GM18868 (cell line): ENCODE data around the gene TXLNA.

Experiments used
- ATAC-seq: cut with Tn5 transposase; IDR thresholded peaks from one replicate; pipeline ENCODE4 v1.9.1; 2021; ENCODE audit warnings: mild to moderate bottlenecking, moderate library complexity; ENCODE audit not compliant: unreplicated experiment

Gene TXLNA

DNA sequence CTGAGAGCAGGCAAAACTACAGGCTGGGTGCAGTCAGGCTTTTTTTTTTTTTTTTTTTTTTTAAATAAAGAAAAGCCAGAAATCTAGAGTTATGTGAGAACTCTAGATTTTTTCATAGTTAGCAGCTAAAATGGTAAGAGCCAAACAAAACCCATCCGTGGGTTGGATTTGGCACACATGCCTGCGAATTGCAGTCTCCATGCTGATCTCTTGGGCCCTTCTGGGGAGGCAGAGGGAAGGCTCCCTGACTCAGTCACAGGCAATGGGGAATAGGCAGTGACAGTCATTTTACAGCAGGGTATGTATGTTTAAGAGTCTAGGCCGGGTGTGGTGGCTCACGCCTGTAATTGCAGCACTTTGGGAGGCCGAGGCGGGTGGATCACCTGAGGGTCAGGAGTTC is 2.6 kb downstream of the TXLNA start:
- ATAC-seq, result no peak

DNA sequence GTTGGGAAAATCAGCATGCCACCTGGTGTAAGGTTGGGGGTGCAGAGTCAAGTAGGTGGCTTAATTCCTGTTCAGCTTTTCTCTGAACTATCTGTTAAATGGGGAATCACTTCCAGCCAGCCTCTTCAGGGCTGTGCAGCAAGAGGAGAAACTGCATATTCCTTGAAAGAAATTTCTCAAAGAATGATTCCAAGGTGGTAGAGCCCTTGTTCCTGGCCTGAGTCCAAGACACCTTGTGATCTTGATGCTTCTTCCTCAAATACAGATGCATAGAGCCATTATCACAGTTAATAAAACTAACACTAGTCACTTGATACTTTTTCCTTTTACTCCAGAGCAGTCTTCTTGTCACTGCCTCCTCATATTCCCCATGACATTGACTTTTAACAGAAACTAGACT is 5.2 kb downstream of the TXLNA start:
- ATAC-seq, result no peak

DNA sequence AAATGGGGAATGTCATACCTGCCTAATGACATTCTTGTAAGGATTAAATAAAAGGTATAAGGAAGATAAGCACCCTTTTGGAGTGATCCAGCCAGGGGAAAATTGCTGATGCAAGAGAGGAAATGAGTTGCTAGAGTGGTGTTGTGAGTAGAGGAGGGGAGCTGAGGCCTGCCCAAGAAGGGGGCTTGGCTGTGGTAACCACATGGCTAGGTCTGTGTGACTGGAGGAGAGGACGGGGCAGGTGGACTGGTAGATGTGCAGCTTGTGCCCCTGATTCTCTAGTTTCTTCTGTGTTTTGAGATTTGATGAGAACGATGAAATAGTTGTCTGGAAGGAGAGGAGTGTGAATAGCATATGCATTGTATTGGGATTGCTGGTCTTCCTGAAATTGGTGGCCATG is 6.6 kb downstream of the TXLNA start:
- no peak for ATAC-seq

DNA sequence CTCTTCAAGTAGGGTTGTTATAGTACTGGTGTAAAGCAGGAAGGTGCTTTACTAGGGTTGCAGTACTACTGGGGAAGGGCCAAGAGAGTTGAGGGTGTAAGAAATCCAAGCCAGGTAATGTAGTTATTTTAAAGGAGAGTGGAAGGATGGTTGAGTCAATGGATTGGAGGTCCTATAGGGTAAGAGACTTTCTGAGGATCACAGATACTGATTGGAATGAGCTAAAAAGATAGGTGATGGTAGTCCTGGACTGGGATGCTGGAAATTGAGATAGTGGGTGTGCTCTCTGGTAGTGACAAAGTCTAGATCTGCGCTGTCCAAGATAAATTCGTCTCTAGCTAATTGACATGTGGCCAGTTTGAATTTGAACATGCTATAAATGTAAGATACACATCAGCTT is 7.0 kb downstream of the TXLNA start:
- ATAC-seq, result no peak

DNA sequence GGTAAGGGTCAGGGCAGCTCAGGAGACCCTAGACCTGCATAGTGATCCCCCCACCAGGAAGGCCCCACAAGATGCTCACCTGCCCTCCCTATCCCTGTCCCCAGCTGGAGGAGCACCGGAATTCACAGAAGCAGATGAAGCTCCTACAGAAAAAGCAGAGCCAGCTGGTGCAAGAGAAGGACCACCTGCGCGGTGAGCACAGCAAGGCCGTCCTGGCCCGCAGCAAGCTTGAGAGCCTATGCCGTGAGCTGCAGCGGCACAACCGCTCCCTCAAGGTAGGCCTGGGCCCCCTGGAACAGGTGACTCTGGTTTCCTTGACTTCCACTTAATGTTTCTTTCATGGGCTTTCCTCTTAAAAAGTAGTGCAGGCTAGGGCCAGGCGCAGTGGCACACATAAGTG is 8.4 kb downstream of the TXLNA start:
- no peak for ATAC-seq

DNA sequence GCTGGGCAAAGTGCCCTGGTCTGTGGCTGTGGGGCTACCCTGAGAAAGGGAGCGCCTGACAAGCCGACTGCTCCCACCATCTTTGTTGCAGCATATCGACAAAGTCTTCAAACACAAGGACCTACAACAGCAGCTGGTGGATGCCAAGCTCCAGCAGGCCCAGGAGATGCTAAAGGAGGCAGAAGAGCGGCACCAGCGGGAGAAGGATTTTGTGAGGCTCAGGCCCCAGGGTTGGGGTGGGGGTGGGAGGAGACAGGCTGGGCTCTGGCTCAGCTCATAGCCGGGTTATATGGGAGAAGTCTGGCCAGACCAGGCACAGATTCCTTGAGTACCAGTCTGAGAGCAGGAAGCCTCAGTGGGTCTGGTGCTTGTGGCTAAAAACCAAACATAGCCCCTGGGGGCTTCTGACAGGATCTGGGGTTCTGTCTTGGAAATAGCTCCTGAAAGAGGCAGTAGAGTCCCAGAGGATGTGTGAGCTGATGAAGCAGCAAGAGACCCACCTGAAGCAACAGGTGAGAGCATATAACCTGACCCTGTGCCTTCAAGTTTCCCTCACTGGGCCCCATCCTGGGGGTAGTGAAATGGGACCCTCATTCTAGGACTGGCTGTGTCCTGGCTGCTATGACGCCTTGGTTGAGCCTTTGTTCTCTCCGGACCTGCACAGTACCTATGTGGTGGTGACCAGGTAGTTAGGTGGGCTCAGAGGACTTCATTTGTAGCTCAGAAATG is 12.9 kb downstream of the TXLNA start:
- ATAC-seq, result no peak

DNA sequence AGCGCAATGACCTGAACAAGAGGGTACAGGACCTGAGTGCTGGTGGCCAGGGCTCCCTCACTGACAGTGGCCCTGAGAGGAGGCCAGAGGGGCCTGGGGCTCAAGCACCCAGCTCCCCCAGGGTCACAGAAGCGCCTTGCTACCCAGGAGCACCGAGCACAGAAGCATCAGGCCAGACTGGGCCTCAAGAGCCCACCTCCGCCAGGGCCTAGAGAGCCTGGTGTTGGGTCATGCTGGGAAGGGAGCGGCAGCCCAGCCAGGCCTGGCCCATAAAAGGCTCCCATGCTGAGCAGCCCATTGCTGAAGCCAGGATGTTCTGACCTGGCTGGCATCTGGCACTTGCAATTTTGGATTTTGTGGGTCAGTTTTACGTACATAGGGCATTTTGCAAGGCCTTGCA is 15.5 kb downstream of the TXLNA start:
- ATAC-seq, result no peak

DNA sequence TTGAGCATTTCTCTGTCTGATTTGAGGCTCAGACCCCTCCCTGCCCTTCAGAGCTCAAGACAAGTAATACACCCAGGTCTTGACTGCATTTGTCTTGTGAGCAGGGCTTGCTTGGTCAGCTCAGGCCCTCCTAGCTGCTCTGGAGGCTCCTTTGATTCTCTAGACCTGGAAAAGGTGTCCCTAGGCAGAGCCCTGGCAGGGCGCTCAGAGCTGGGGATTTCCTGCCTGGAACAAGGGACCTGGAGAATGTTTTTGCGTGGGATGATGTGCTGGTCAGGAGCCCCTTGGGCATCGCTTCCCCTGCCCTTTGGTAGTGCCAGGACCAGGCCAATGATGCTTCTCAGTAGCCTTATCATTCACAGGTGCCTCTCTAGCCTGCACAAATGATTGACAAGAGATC is 16.1 kb downstream of the TXLNA start:
- no peak for ATAC-seq

DNA sequence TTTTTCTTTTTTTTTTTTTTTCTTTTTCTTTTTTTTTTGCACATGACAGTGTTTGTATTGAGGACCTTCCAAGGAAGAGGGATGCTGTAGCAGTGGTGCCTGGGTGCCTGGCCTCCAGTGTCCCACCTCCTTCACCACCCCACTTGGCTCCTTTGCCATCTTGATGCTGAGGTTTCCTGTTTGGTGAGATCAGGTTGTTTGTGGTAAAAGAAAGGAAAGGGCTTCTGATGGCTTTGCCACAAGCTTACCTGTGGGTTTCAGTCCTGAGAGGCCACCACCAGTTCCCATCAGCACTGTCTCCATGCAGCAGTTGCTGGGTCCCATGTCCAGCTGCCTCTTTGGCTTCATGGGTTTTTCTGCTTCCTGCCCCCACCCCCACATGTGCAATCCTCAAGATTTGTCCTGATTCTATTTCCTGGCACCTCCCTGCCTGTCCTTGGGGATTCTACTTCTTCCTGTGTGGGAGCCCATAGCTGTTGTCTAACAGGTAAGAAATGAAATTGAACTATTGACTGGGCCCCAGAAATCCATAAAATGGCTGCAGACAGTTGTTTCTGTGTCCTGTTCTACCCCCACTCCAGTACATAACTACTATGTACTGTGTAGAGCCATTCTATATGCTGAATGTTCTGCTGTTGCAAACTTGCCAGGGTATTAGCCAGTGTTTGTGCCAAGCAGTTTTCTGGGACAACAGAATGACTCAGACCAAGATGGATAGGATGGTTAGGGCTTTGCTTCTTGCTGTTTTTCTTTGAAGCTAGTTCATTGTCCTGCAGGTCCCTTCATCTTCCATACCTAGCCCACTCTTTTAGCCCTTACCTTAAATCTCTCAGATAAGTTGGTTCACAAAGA is 16.7 kb downstream of the TXLNA start:
- no peak for ATAC-seq

DNA sequence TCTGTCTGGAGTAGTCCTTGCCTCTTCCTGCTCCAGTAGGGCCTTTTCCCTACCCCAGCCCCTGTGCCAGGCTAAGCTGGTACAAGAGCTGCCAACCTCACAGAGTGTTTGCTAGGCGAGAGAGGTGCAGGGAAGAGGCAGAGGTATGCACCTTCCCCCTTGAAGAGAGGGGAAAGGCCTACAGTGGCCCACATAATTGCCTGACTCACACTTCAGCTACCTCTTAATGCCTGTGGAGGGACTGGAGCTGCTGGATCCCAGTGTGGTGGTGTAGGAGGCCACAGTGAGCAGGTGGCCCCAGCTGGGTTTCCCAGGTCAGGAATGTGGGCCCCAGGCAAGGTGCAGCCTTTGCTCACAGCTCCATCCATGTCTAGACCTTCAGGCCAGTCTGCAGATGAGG is 17.6 kb downstream of the TXLNA start:
- ATAC-seq, result no peak

DNA sequence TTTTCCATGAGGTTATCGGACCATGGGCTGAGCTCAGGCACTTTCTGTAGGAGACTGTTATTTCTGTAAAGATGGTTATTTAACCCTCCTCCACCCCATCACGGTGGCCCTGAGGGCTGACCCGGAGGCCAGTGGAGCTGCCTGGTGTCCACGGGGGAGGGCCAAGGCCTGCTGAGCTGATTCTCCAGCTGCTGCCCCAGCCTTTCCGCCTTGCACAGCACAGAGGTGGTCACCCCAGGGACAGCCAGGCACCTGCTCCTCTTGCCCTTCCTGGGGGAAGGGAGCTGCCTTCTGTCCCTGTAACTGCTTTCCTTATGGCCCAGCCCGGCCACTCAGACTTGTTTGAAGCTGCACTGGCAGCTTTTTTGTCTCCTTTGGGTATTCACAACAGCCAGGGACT is 18.4 kb downstream of the TXLNA start:
- no peak for ATAC-seq

DNA sequence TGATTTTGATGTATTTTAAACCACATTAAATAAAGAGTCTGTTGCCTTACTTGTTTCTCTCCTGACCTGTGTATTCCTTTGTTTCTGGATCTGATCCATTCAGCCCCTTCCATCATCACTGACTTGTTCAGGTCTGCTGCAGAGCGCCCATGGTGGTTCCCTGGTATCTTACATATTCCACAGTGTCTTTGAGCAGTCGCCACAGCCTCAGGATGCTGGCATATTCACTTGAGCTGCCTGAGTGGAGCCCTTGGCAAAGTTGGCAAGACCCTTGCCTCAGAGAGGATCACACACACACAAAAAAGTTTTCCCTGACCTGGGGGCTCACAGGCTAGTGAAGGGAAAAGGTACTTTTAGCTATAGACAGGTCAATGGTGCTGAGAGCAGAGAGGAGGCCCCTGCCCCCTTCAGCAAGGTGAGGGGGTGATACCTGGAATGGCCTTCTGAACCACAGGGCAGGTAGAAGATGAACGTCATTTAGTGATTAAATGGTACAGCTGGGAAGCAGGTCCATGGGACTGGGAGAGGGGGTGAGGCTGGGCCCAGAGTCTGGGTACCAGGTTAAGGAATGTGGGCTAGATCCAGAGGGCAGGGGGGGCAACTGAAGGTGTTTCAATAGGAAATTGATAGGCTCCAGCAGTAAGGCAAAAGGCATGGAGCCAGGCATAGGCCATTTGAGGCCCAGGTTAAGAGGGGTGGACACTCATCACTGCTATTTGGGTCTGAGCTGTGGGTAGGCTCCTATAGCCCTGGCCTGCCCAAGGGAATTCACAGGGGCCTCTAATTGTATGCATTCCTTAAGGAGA is 19.0 kb downstream of the TXLNA start:
- ATAC-seq, result no peak

DNA sequence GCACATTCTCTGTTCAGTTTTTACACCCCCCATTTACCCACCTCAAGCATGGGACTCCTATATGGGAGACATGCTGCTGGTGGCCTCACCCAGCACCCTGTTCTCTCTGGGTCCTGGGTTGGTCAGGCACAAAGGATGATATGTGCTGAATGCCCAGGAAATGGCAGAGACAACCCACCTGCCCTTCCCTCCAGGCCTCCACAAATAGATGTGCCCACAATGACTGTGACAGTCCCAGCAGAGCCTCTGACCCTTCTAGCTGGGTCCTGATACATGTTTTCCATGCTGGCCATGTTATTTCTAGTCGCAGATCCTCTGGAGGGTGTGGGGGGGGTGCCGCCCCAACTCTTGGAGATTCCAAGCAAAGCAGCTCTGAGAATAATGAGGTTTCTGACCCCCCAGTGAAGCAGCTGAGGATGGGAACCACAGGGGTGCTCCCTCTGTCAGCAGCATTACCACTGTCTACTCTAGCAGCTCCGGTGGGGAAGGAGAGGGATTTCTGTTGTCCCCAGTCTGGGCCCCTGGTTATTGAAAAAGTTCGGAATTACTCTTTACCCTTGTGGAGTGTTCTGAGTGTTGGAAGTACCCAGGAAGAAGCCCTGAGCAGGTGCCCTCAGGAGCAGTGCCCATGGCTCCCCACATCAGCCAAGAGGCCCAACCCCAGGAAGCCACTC is 19.7 kb downstream of the TXLNA start:
- ATAC-seq, result no peak

DNA sequence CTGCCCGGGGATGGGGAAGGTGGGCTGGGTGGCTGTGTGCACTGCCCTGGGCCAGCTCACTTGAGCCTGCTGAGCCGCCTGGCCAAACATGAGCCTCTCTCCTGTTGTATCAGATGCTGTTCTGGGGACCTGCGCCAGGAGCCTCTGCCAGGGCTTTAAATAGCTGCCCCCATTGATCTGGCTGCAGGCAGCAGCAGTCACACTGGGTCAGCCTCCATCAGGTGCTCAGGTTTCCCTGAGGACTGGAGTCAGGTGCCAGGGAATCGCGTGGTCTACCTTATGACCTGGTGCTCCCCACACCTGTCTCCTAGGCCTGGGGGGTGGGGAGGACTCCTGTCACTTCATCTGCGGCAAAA is 20.2 kb downstream of the TXLNA start:
- ATAC-seq, result no peak

DNA sequence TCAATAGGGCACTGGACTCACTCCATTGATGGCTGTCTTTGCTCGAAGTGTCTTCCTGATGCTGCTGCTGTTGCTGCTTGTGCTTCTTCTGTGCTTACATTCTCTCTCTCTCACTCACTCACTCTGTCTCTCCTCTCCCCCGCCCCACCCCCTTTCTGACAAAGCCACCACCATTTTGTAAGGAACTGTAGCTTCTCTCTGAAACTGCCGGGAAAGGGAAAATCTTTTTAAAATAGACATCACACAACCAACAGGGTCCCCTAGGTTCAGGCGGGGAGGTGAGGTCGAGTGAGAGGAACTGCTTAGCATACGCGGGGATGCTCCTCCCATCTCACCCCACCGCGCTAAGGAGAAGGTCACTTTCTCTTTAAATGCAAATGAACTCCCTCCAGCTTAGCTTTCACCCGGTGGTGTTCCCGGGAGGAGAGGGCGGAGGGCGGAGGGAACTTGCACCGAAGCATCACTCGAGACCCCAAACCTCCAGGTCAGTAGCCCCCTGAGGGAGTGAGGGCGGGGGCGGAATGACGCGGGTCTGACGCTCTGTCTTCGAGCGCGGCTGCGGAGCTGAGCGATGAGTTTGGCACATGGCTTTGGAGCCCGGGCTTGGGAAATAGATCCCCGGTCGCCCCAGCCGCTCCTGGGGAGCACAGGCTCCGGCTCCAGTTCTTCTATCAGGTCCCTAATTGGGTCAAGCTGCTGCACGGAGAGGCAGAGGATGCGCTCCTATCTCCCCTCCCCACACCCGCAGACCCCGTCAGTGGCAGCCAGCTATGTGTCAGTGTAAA is 20.9 kb downstream of the TXLNA start, which contains the start of gene CCDC28B:
Gene CCDC28B, plus strand, starts transcription at position 370 of the 785 bp plus-strand sequence. CDS start 1,341 bp downstream, outside the sequence.
- ATAC-seq, result no peak

DNA sequence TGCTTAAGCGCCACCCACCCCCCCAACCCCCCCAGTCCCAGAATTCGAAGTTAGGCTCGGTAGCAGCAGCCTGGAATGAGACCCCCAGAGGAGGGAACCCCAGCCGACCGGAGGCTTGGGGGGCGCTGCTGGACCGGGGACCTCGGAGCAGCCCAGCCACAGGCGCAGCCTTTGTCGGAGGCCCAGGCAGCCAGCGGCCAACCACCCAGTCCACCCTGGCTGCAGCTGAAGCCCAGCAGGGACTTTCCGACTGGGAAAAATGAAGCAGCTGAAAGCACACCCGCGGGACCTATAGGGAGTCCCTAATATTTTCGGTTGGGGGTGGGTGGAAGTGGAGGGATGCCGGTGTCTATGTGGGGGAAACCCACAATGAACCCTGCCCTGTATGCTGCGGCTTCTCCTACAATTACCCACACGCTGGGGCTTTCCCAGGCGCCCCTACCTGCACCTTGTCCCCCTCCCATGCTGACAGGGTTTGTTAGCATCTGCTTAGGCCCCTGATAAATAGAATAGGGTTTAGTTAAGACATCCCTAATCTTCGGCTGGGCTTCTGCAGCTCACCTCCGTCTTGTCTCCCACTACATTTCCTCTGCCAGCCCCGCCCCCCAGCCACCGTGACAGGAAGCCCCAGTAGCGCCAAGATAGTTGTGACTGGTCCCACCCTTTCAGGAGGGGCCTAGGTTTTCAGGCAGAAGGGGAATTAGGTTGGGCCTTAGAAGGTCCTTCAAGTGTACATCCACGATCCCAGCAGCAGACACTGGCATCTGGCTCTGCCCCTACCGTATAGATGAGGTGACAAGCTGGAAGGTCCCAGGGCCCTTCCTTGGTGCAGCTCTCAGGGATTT is 21.8 kb downstream of the TXLNA start:
- peak; percentile 52 for ATAC-seq

DNA sequence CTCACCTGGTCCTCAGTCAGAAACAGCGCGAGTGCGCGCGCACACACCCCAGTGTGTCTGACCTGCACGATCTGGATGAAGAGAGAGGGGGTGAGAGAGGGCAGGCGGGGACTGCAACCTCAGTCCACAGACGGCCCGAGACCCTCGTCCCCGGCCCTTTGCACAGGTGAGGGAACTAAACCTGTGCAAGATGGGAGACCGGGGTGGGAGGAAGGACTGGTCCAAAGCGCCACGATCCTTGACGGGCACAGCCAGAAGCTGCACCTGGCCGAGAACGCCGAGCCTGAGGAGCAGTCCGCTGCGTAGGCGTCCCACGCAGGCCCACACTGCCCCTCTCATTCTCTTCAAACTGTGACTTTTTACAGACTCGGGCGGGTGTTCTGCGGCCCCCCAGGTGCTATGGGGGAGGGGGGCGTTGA is 25.5 kb downstream of the TXLNA start:
- no peak for ATAC-seq

DNA sequence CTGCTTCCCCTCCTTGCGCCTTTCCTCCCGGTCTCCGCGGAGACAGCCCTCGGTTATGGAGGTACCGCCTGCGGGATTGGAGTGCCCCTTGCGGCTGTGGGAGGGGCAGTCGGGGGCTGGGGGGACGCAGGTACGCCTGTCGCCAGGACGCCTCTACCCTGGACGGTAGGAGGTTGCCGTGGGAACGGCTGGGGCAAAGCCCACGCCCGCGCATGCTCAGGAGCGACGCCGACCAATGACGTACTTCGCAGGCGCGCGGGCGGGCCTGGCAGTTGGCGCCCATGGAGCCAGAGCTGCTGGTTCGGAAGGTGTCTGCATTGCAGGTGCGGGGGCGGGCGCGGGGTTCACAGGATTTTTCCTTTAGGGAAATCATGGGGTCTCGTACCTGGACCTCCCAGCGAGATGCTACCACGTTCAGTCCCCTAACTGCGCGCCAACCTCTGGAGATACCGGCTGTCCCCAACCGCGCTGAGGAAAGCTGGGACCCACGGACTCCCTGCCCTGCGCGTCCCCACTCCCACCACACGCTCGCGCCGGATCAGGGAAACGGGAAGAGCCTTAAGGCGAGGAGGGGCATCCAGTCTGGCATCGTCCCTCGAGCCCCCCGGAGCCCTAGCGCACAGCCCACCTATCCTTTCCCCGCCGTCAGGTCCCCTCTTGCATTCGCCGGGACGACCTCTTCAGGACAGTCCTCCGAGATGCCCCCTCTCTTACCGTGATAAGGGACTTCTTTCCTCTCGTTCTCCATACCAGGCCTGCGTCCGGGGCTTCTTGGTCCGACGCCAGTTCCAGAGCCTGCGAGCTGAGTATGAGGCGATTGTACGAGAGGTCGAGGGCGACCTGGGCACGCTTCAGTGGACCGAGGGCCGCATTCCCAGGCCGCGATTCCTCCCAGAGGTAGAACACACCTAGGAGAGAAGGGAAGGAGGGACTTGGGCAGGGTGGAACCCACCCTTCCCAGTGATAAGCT is 26.2 kb downstream of the TXLNA start, which contains the start of gene IQCC:
Gene IQCC, plus strand, starts transcription at position 271 of the 970 bp plus-strand sequence. Its CDS starts 11 bp downstream, at position 282.
- peak; percentile 40 for ATAC-seq
